PC-9 (cell line): ENCODE data around the gene RAPSN. TPM values are rescaled to one million over a fixed set of nuclear protein-coding genes. Genes with fewer than 3 reads are reported as not detected.
A peak's percentile ranks its signal among the peaks of the same experiment; 100 is the strongest.

Experiments used
- BruUV-seq: library from RNA; stranded (reverse); fragments of 400-500 nt; replicated peaks from 2 replicates; lab custom pipeline; 2021; lab: Mats Ljungman, UMichigan
- CTCF ChIA-PET: fragments of 300-600 bp; sonication (Branson Sonifier 250); formaldehyde crosslinking; loops from one replicate; lab custom pipeline; 2022; ENCODE audit warnings: antibody characterized with exemption; lab: Charles Lee
- POLR2A ChIA-PET: fragments of 300-600 bp; sonication (Branson Sonifier 250); formaldehyde crosslinking; loops from one replicate; lab custom pipeline; 2022; ENCODE audit warnings: antibody characterized with exemption; ENCODE audit not compliant: unreplicated experiment; lab: Charles Lee
- DNase-seq, 2 experiments: peaks; one replicate each; pipeline versions ENCODE4 v3.0.0 to v3.0.0-alpha.2; 2015 to 2022; ENCODE audit warnings: mixed read lengths in 1 of 2
- H2AFZ ChIP-seq: fragments of 200-600 bp; sonication (generic); 2 replicates; pipeline ENCODE4 v1.8.1; 2017; ENCODE audit warnings: antibody characterized with exemption
- H3F3A ChIP-seq: fragments of 200-600 bp; sonication (generic); 2 replicates; pipeline ENCODE4 v1.8.1; 2017; ENCODE audit warnings: antibody characterized with exemption, mild to moderate bottlenecking, low read depth; ENCODE audit not compliant: insufficient read depth
- H3K27ac ChIP-seq: fragments of 200-600 bp; sonication (generic); 2 replicates; pipeline ENCODE4 v1.6.1; 2016; ENCODE audit warnings: mixed run types
- H3K27me3 ChIP-seq: fragments of 200-600 bp; sonication (generic); 2 replicates; pipeline ENCODE4 v1.6.1; 2016; ENCODE audit warnings: low read depth, mixed run types; ENCODE audit not compliant: insufficient read depth
- H3K36me3 ChIP-seq: fragments of 200-600 bp; sonication (generic); 2 replicates; pipeline ENCODE4 v1.6.1; 2016; ENCODE audit warnings: low read depth, mixed run types
- H3K4me1 ChIP-seq: fragments of 200-600 bp; sonication (generic); replicated peaks from 2 replicates; pipeline ENCODE4 v1.6.1; 2016; ENCODE audit warnings: mixed run types; ENCODE audit not compliant: insufficient read depth
- H3K4me2 ChIP-seq: fragments of 200-600 bp; sonication (generic); 2 replicates; pipeline ENCODE4 v1.6.1; 2017; ENCODE audit warnings: mixed run types
- H3K4me3 ChIP-seq: fragments of 200-600 bp; sonication (generic); 2 replicates; pipeline ENCODE4 v1.6.1; 2016; ENCODE audit warnings: mixed run types
- H3K79me2 ChIP-seq: fragments of 200-600 bp; sonication (generic); 2 replicates; pipeline ENCODE4 v1.6.1; 2017; ENCODE audit warnings: low read depth, mixed run types
- H3K9me2 ChIP-seq: fragments of 200-600 bp; sonication (generic); 2 replicates; pipeline ENCODE4 v1.8.1; 2017; ENCODE audit warnings: mild to moderate bottlenecking; ENCODE audit not compliant: insufficient read depth
- H3K9me3 ChIP-seq: fragments of 200-600 bp; sonication (generic); 2 replicates; pipeline ENCODE4 v1.8.1; 2016; ENCODE audit warnings: low read depth; ENCODE audit not compliant: insufficient read depth
- H4K20me1 ChIP-seq: fragments of 200-600 bp; sonication (generic); 2 replicates; pipeline ENCODE4 v1.8.1; 2017; ENCODE audit not compliant: insufficient read depth
- EZH2 ChIP-seq: fragments of 200-600 bp; sonication (generic); IDR thresholded peaks from 2 replicates; pipeline ENCODE4 v1.8.0; 2017; ENCODE audit warnings: antibody characterized with exemption, low read depth
- intact Hi-C: fragments of 100-400 bp; cut with micrococcal nuclease; formaldehyde crosslinking; loops from one replicate; pipeline ENCODE4 v1.10.0; 2022; ENCODE audit not compliant: unreplicated experiment
- total RNA-seq: library from RNA; stranded (reverse); gene quantifications from 2 replicates; pipeline ENCODE4 v1.2.3, GENCODE V29; 2021
- TF ChIP-seq, protein P1 (sequence below): fragments of 200-600 bp; sonication (generic); conservative IDR thresholded peaks from 2 replicates; pipeline ENCODE4 v1.6.1; 2017; ENCODE audit warnings: mixed run types, antibody characterized with exemption, mild to moderate bottlenecking, moderate library complexity

RAPSN gene
- total RNA-seq, 1 experiment from 2014 or later: 7.3 TPM

DNA sequence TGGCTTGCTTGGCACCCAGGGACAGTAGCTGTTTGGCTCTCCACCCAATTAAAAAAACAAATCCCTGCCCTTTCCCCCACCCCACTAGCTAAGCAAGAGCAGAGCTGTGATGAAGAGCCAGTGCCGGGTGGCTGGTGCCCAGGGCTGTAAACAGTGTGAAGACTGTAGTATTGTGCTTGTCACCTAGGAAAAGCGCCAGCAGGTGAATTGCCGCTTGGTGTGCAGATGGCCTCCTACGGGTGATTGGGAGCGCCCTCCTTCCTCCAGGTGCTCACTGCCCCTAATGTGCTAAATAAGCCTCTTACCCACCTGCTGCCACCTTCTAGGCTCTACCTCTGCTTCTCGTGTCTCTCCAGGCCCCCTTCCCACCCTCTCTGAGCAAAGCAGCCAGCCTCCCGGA lies 18.4 kb upstream of the RAPSN start:
- Histone ChIP-seq H3K9me3 (no peaks in the 10 kb centered on the region), H3K4me2 (0 out of 2 replicates have a peak overlapping the region, but pooled peaks have one; percentile 3), H3K27ac (no peak overlapping the region), H3K9me2 (no peaks in the 10 kb centered on the region), H3K36me3 (peaks cover 33% of the 10 kb centered on the region), H2AFZ (no peak overlapping the region), H3F3A (peaks cover 32% of the 10 kb centered on the region), H4K20me1 (peaks cover 43% of the 10 kb centered on the region), H3K79me2 (peaks cover 4% of the 10 kb centered on the region; the same call in 1 of the 2 replicates), H3K4me3 (no peak overlapping the region), H3K4me1 (peaks cover 22% of the 10 kb centered on the region), H3K27me3 (no peaks in the 10 kb centered on the region)
- ChIA-PET CTCF (interaction anchor here (0.9 to 1.3 kb wide), 2 partner anchors 42 to 84 kb away, joined by 3 read pairs; no protein-coding TSS in a partner anchor), POLR2A (interaction anchor here (0.6 kb wide), 2 partner anchors 111 to 847 kb away, joined by 4 to 7 read pairs; partner anchors contain the start of genes KBTBD4 and NDUFS3)
- DNase-seq: peak; percentile 43 to 48
- intact Hi-C loops: loop anchor here (5.0 kb wide), 1 partner anchor 85 kb away; the partner anchor contains the start of gene CELF1
- no TSS peak for BruUV-seq
- no peak for TF ChIP-seq EZH2
- TF ChIP-seq, protein P1, sequence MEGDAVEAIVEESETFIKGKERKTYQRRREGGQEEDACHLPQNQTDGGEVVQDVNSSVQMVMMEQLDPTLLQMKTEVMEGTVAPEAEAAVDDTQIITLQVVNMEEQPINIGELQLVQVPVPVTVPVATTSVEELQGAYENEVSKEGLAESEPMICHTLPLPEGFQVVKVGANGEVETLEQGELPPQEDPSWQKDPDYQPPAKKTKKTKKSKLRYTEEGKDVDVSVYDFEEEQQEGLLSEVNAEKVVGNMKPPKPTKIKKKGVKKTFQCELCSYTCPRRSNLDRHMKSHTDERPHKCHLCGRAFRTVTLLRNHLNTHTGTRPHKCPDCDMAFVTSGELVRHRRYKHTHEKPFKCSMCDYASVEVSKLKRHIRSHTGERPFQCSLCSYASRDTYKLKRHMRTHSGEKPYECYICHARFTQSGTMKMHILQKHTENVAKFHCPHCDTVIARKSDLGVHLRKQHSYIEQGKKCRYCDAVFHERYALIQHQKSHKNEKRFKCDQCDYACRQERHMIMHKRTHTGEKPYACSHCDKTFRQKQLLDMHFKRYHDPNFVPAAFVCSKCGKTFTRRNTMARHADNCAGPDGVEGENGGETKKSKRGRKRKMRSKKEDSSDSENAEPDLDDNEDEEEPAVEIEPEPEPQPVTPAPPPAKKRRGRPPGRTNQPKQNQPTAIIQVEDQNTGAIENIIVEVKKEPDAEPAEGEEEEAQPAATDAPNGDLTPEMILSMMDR: no peak

DNA sequence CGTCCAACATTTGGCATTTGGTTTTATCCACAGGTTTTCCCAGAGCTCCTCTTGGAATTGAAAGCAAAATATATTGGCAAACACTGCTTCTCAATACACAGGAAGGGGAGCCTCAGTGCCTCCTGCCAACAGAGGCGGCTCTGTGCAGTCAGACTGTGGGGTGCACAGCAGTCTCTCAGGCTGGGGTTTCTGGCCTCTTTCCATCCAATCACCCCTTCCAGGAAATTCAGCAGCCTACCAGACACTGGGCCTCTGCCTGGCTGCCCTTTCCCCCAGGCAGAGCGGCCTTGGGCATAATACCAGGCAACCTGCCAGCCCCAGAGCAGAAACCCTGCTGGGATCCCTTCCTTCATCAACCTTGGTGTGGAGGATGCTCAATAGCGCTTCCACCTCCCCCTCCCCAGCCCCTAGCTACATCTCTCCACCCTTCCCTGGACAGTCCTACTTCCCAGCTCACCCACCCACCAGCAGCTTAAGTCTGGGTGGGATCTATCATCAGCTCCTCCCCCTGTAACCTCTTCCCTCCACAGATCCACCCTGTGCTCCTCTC lies 17.8 kb upstream of the RAPSN start:
- Histone ChIP-seq H4K20me1 (peaks cover 48% of the 10 kb centered on the region), H3K4me3 (no peak overlapping the region), H2AFZ (no peak overlapping the region), H3K4me2 (0 out of 2 replicates have a peak overlapping the region, but pooled peaks have one; percentile 3), H3K4me1 (peaks cover 22% of the 10 kb centered on the region), H3K9me3 (no peaks in the 10 kb centered on the region), H3K79me2 (peaks cover 4% of the 10 kb centered on the region; the same call in 1 of the 2 replicates), H3K27ac (peak overlapping the region; percentile 5; the same call in 1 of the 2 replicates), H3F3A (peaks cover 32% of the 10 kb centered on the region), H3K9me2 (no peaks in the 10 kb centered on the region), H3K27me3 (no peaks in the 10 kb centered on the region), H3K36me3 (peaks cover 33% of the 10 kb centered on the region)
- no TSS peak for BruUV-seq
- TF ChIP-seq, protein P1: no peak
- TF ChIP-seq EZH2: no peak
- ChIA-PET CTCF (interaction anchor here (0.6 to 1.3 kb wide), 6 partner anchors 12 to 112 kb away, joined by 3 read pairs; no protein-coding TSS in a partner anchor), POLR2A (no interaction called here)
- DNase-seq: peak; percentile 67 to 75
- intact Hi-C loops: loop anchor here (5.0 kb wide), 1 partner anchor 86 kb away; the partner anchor contains the start of gene CELF1

DNA sequence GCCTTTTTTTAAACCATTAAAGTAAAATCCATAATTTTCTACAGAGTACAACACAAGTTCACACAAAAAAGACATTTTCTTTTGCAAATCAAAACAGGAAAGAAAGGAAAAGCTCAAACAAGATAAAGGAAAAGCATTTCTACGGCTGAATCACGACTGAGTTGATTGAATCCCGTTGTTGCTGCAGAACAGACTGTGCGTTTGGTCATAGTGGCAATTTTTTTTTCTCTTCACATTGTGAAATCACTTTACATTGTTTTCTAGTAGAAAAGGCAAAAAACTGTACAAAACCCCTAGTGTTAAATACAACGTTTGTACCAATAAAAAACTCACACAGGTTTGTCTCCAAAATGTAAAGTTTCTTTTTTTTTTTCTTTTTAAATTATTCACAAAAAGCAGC lies 17.3 kb upstream of the RAPSN start:
- Histone ChIP-seq H3K4me1 (peaks cover 22% of the 10 kb centered on the region), H2AFZ (no peak overlapping the region), H3K9me2 (no peaks in the 10 kb centered on the region), H3F3A (peaks cover 34% of the 10 kb centered on the region), H3K9me3 (no peaks in the 10 kb centered on the region), H3K4me3 (no peak overlapping the region), H3K4me2 (0 out of 2 replicates have a peak overlapping the region, but pooled peaks have one; percentile 3), H4K20me1 (peaks cover 51% of the 10 kb centered on the region), H3K79me2 (peaks cover 4% of the 10 kb centered on the region; the same call in 1 of the 2 replicates), H3K27ac (0 out of 2 replicates have a peak overlapping the region, but pooled peaks have one; percentile 5), H3K36me3 (peaks cover 31% of the 10 kb centered on the region), H3K27me3 (no peaks in the 10 kb centered on the region)
- no TSS peak for BruUV-seq
- no peak for DNase-seq
- TF ChIP-seq EZH2: no peak
- TF ChIP-seq, protein P1: no peak
- ChIA-PET CTCF (interaction anchor here (0.5 to 1.0 kb wide), 4 partner anchors 12 to 293 kb away, joined by 3 read pairs; no protein-coding TSS in a partner anchor), POLR2A (no interaction called here)
- intact Hi-C loops: loop anchor here (5.0 kb wide), 1 partner anchor 86 kb away; the partner anchor contains the start of gene CELF1
